Osteocyte (in vitro differentiated cells): Measurements from ENCODE around the gene TENM4. TPM values are rescaled to one million over a fixed set of nuclear protein-coding genes. Genes with fewer than 3 reads are reported as not detected.

Experiments
- DNase-seq: peaks from one replicate; pipeline ENCODE4 v3.0.0; 2021; ENCODE audit warnings: mixed read lengths; ENCODE audit not compliant: unreplicated experiment; ENCODE audit errors: extremely low spot score
- H3K27ac Mint-ChIP-seq: one replicate; pipeline ENCODE4 v1.8.0; 2021; ENCODE audit warnings: mild to moderate bottlenecking, mixed read lengths; ENCODE audit not compliant: unreplicated experiment
- H3K27me3 Mint-ChIP-seq: one replicate; pipeline ENCODE4 v1.8.0; 2021; ENCODE audit warnings: mixed read lengths; ENCODE audit not compliant: unreplicated experiment
- H3K36me3 Mint-ChIP-seq: one replicate; pipeline ENCODE4 v1.8.0; 2021; ENCODE audit warnings: mixed read lengths; ENCODE audit not compliant: unreplicated experiment
- H3K4me1 Mint-ChIP-seq: one replicate; pipeline ENCODE4 v1.8.0; 2021; ENCODE audit warnings: mixed read lengths; ENCODE audit not compliant: unreplicated experiment
- H3K4me3 Mint-ChIP-seq: one replicate; pipeline ENCODE4 v1.8.0; 2021; ENCODE audit warnings: mild to moderate bottlenecking, moderate library complexity, mixed read lengths; ENCODE audit not compliant: unreplicated experiment
- H3K9me3 Mint-ChIP-seq: one replicate; pipeline ENCODE4 v1.8.0; 2021; ENCODE audit warnings: mixed read lengths; ENCODE audit not compliant: unreplicated experiment
- CTCF ChIP-seq: fragments of 200-600 bp; sonication (generic); IDR thresholded peaks from 2 replicates; pipeline ENCODE4 v1.5.0; 2021; ENCODE audit warnings: antibody characterized with exemption, mild to moderate bottlenecking, moderate library complexity
- long read RNA-seq: library from polyadenylated mRNA; unstranded; transcript quantifications from one replicate; pipeline ENCODE4 v2.0.0, GENCODE V29; 2021
- total RNA-seq: library from RNA; stranded (reverse); gene quantifications from 2 replicates; pipeline ENCODE4 v1.2.1, GENCODE V29; 2021

The TENM4 gene
- 69.8 and 74.1 TPM in 2 replicates for total RNA-seq
- long read RNA-seq, partial matches to known transcripts = 3 of 26 reads
- long read RNA-seq, other reads (novel, unspliced or antisense) = 23 of 26 reads

DNA sequence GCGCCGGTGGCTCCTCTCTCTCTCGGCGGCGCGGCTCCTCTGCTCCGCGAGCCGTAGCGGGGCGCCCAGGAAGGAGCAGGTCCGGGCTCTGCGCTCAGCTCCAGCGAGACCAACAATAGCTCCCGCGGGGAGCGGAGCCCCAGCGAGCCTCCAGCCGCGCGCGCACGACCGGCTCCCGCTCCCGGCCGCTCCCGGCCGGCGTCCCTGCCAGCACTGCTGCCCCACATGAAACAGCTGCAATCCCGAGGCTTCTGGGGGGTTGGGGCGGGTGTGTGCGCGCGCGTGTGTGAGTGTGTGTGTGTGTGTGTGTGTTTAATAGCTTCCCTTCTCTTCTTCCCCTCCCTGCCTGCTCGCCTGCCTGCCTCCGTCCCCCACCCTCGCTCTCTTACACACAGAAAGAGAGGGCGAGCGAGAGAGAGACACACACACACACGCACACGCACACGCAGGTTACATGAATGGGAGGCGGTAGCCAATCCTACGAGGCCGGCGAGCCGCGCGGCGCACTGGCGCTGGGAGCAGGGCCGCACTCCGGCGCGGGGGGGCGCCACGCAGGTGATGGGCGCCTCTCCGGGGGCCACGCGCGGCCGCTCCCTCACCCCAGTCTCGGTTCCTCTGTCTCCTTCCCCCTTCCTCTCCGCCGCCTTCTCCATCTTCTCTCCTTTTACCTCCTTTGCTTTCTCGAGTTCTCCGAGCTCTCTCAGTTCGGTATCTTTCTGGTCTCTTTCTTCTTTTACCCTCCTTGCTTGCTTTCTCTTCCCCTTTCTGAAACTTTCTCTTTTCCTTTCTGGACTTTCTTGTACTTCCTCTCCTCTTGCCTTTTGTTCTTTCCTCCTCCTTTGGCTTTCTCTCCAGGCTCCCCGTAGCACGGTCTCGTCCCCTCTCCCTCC, at the start of gene TENM4:
Gene TENM4 (minus strand): TSS at position 460 of the 890 bp plus-strand sequence. CDS start 371,086 bp downstream, outside the sequence.
- Mint-ChIP-seq H3K36me3 (no peaks in the 10 kb centered on the region), H3K9me3 (no peaks in the 10 kb centered on the region), H3K4me1 (peaks cover 29% of the 10 kb centered on the region), H3K27ac (peak within 1 kb of the TSS; percentile 68), H3K4me3 (peak within 1 kb of the TSS; percentile 86), H3K27me3 (peaks cover 58% of the 10 kb centered on the region)
- TF ChIP-seq CTCF = peak; percentile 55
- DNase-seq = peak; percentile 87

DNA sequence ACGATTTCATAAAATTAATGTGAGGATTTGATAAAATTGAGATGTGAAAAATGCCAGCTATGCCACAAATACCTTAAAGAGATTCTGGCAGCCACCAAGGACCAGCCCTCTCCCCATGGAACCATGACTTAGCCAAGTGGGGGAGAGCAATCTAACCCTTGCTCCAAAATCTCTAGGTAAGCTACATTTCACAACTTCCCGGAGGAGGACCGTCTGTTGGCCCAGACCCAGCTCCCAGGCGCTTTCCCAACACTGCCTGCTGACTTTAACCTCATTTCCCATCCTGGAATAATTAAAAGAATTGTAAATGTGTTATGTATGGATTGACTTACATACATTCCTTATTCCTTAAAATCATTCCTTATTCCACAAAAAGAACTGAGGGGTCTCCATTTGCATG, 47.5 kb upstream of the TENM4 start:
- Mint-ChIP-seq H3K36me3 (no peaks in the 10 kb centered on the region), H3K4me3 (no peak overlapping the region), H3K4me1 (peaks cover 4% of the 10 kb centered on the region), H3K27me3 (peaks cover 41% of the 10 kb centered on the region), H3K27ac (no peak overlapping the region), H3K9me3 (no peaks in the 10 kb centered on the region)
- no peak for TF ChIP-seq CTCF
- DNase-seq = no peak

DNA sequence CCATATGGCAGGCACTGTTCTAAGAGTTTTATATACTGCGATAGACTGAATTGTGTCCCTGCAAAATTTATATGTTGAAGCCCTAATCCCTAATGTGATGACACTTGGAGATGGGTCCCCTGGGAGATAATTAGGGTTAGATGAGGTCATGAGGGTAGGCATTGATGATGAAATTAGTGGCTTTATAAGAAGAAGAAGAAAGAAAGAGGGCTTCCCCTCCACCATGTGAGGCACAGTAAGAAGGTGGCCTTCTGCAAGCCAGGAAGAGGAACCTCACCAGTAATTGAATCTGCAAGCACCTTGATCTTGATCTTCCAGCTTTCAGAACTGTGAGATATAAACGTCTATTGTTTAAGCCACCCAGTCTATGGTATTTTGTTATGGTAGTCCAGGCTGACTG, 46.6 kb upstream of the TENM4 start:
- Mint-ChIP-seq H3K36me3 (no peaks in the 10 kb centered on the region), H3K4me3 (no peak overlapping the region), H3K27me3 (peaks cover 35% of the 10 kb centered on the region), H3K4me1 (peaks cover 4% of the 10 kb centered on the region), H3K9me3 (no peaks in the 10 kb centered on the region), H3K27ac (no peak overlapping the region)
- DNase-seq = no peak
- no peak for TF ChIP-seq CTCF

GRCh38 chr11:79486242-79486984, 45.6 kb upstream of the TENM4 start:
- no peak for DNase-seq
- H3K36me3 Mint-ChIP-seq = no peaks in the 10 kb centered on the region
- no peak overlapping the region for H3K27ac Mint-ChIP-seq
- H3K4me3 Mint-ChIP-seq = no peak overlapping the region
- no peaks in the 10 kb centered on the region for H3K9me3 Mint-ChIP-seq
- peaks cover 41% of the 10 kb centered on the region for H3K27me3 Mint-ChIP-seq
- peaks cover 4% of the 10 kb centered on the region for H3K4me1 Mint-ChIP-seq
- no peak for TF ChIP-seq CTCF

DNA sequence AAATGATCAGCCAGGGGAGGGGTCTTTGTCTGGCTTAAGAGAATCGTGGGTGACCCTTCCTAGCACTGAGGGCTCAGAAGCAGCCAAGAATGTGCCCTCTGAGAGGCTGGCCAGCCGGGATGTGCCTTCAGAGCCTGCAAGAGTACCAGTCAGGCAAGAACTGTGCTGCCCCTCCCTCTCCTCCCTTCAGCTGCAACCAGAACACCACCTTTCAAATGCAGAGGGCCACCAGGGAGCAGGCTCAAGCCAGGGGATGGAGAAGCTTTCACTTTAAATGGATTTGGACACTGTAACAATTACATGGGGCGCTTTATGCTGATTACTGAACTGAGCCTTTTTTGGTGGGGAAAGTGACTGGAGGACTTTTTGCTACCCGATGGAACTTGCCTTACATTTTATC, 44.9 kb upstream of the TENM4 start:
- H3K27ac Mint-ChIP-seq = no peak overlapping the region
- no peak for TF ChIP-seq CTCF
- H3K4me1 Mint-ChIP-seq = peaks cover 4% of the 10 kb centered on the region
- H3K36me3 Mint-ChIP-seq = no peaks in the 10 kb centered on the region
- H3K4me3 Mint-ChIP-seq = no peak overlapping the region
- peaks cover 39% of the 10 kb centered on the region for H3K27me3 Mint-ChIP-seq
- no peak for DNase-seq
- H3K9me3 Mint-ChIP-seq = no peaks in the 10 kb centered on the region
